ENCODE measurements around the gene LITAFD. TPM values are rescaled to one million over a fixed set of nuclear protein-coding genes. Genes with fewer than 3 reads are reported as not detected.

Gene LITAFD
- total RNA-seq, 4 donors from 2014 or later: not detected

DNA sequence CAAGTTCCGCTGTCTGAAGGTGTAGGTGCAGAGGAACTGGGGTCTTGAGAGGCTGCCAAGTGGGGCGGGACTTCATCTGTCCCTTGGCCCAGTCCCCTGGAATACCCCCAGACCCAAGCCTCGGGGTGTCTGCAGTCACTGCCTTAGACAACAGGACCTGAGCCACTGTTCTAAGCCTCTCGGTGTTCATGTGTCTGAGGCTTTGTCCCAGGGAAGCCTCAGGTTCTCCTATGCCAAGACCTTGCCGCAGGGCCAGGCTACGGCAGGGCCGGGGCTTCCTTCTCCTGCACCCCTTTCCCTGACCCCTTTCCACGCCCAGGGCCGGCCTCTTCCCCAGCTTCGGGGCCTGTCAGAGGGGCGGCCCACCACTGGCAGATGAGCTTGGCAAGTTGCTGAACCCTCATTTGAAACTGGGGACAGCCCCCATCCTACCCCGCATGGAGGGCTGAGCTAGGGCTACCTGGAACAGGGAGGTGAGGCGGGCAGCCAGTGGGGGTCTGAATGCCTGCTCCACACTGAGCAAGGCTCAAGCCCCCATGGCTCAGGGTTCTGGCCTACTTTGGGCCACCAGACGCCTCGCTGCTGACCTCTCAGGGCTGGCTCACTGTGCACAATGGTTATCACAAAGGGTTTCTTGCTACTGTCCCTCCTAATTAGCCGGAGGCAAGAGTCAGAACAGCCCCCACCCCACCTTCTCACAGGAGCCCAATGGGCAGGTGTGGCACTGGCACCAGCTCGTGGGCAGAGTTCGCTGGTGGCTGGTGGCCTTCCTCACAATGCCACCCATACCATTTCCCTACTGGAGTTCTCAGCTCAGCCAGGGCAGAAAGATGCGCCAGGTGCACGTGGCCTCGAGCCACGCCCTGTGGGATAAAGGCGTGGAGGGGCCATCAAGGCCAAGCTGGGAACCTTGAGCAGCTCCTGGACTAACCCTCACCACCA, 7.1 kb downstream of the LITAFD start:
- H3K9me3 ChIP-seq: no peaks in the 10 kb centered on the region
- no peaks in the 10 kb centered on the region for H3K27me3 ChIP-seq
- H3K4me3 ChIP-seq: no peak overlapping the region
- H3K27ac ChIP-seq: no peak overlapping the region
- no peak for TF ChIP-seq POLR2A (IDR thresholded peaks at IDR 0.05)
- TF ChIP-seq, protein P1, sequence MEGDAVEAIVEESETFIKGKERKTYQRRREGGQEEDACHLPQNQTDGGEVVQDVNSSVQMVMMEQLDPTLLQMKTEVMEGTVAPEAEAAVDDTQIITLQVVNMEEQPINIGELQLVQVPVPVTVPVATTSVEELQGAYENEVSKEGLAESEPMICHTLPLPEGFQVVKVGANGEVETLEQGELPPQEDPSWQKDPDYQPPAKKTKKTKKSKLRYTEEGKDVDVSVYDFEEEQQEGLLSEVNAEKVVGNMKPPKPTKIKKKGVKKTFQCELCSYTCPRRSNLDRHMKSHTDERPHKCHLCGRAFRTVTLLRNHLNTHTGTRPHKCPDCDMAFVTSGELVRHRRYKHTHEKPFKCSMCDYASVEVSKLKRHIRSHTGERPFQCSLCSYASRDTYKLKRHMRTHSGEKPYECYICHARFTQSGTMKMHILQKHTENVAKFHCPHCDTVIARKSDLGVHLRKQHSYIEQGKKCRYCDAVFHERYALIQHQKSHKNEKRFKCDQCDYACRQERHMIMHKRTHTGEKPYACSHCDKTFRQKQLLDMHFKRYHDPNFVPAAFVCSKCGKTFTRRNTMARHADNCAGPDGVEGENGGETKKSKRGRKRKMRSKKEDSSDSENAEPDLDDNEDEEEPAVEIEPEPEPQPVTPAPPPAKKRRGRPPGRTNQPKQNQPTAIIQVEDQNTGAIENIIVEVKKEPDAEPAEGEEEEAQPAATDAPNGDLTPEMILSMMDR (IDR thresholded peaks at IDR 0.05): no peak
- intact Hi-C loops (cut with DNase I; ENCODE audit: low total_unique reads): loop anchor here (10.0 kb wide), 2 partner anchors 234 to 324 kb away; no protein-coding TSS in a partner anchor
- no peaks in the 10 kb centered on the region for H3K4me1 ChIP-seq
- H3K36me3 ChIP-seq: no peaks in the 10 kb centered on the region
- DNase-seq: no peak

DNA sequence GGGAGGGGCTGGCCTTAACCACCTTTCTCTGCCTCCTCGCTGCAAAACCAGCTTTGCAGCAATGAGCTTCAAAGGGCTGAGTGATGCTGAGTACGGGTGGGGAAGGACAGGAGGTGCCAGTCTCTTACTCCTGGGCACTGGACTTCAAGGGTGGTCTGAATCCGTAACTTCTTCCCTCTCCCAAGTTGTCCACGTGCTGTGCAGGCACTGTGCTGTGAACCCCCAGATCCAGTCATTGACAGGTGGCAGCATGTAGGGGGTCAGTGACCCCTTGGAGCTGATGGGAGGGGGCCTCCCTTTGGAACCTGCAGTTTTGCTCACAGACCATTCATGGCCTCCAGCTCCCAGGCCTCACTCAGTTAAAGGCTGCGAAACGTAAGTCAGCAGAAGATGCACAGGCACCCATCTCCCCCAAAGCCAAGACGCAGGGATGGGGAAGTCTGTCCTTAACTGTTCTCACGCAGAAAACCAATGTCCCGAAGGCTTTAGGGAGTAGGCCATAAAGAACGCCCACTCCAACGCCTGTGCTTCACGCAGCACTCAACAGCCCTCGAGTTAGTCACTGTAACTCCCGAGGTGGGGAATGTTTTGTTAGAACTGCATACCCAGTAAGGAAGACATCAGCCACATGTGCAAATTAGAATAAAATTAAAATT, 7.9 kb downstream of the LITAFD start:
- Histone ChIP-seq H3K27ac (no peak overlapping the region), H3K4me3 (no peak overlapping the region), H3K27me3 (no peaks in the 10 kb centered on the region), H3K36me3 (no peaks in the 10 kb centered on the region), H3K4me1 (no peaks in the 10 kb centered on the region), H3K9me3 (no peaks in the 10 kb centered on the region)
- no peak for TF ChIP-seq POLR2A (IDR thresholded peaks at IDR 0.05)
- TF ChIP-seq, protein P1 (IDR thresholded peaks at IDR 0.05): no peak
- no peak for DNase-seq
- intact Hi-C loops (cut with DNase I; ENCODE audit: low total_unique reads): loop anchor here (10.0 kb wide), 2 partner anchors 235 to 325 kb away; no protein-coding TSS in a partner anchor

DNA sequence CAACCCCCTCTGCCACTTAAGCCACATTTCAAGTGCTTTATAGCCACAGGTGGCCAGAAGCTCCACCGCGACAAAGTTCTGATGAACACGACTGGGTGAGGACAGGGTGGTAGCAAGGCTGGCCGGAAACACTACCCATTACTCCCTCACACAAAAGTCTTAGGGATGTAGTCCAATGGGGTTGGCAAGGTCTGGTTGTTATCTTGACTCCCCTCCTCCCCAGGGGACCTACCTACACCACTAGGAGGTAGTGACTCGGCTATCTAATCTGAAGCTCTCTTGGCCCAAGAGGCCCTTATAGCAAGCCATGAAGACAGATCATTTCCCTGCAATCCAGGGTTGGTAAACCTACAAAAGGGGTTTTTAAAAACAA, 8.4 kb downstream of the LITAFD start:
- TF ChIP-seq, protein P1 (IDR thresholded peaks at IDR 0.05): no peak
- TF ChIP-seq POLR2A (IDR thresholded peaks at IDR 0.05): no peak
- H3K4me3 ChIP-seq: no peak overlapping the region
- H3K27ac ChIP-seq: no peak overlapping the region
- H3K36me3 ChIP-seq: no peaks in the 10 kb centered on the region
- intact Hi-C loops (cut with DNase I; ENCODE audit: low total_unique reads): no loop called here
- no peak for DNase-seq
- no peaks in the 10 kb centered on the region for H3K27me3 ChIP-seq
- no peaks in the 10 kb centered on the region for H3K9me3 ChIP-seq
- no peaks in the 10 kb centered on the region for H3K4me1 ChIP-seq

DNA sequence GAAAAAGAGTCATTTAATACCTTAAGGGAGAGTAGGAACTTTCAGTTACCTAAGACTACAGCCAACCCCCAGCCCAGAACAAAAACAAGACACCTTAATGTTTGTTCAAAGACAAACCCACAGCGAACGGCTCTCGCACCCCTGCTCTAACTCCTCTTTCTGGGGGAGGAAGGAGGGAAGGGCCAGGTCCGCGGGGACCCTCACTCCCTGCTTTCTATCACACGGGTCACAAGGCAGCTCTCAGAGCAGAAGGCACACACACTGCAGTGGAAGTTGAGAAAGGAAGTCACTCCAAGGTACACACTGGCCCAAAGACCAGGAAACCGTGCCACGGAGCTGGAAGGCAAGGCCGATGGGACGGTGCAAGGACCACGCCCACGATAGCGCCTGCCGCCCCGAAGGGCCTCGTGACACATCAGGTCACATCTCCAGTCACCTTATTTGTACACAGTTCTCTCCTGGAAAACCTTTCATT, 10.0 kb downstream of the LITAFD start:
- no peaks in the 10 kb centered on the region for H3K36me3 ChIP-seq
- TF ChIP-seq POLR2A (IDR thresholded peaks at IDR 0.05): no peak
- TF ChIP-seq, protein P1 (IDR thresholded peaks at IDR 0.05): no peak
- no peak for DNase-seq
- no peaks in the 10 kb centered on the region for H3K9me3 ChIP-seq
- H3K27me3 ChIP-seq: no peaks in the 10 kb centered on the region
- H3K4me1 ChIP-seq: no peaks in the 10 kb centered on the region
- no peak overlapping the region for H3K27ac ChIP-seq
- intact Hi-C loops (cut with DNase I; ENCODE audit: low total_unique reads): no loop called here
- H3K4me3 ChIP-seq: no peak overlapping the region

DNA sequence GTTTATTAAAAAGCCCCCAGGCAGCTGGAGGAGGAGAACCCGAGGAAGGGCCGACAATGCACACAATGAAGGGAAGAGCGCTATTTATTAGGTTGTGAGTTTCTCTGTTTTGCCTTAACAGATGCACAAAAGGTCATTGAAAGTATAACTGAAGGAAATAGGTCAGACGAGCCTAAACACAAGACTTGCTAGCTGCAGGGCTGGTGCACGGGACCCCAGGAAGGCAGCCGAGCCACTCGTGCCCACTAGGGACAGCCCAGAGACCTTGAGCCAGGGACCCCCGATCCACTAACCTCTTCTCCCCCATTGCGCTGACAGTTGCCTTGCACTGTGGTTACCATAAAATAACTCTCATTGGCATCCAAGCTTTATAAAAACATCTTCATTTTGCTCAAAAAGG, 11.3 kb downstream of the LITAFD start:
- Histone ChIP-seq H3K4me3 (no peak overlapping the region), H3K4me1 (no peaks in the 10 kb centered on the region), H3K27me3 (no peaks in the 10 kb centered on the region), H3K36me3 (no peaks in the 10 kb centered on the region), H3K27ac (no peak overlapping the region), H3K9me3 (no peaks in the 10 kb centered on the region)
- no peak for DNase-seq
- intact Hi-C loops (cut with DNase I; ENCODE audit: low total_unique reads): no loop called here
- TF ChIP-seq, protein P1 (IDR thresholded peaks at IDR 0.05): no peak
- TF ChIP-seq POLR2A (IDR thresholded peaks at IDR 0.05): no peak

Measured in uterus (tissue), 4 donors.